Stimulated activated naive CD4-positive, alpha-beta T cell (primary cell): ENCODE data around the gene EDN2.

Source experiments
- DNase-seq, 6 experiments: peaks; one replicate each; lab custom pipeline; 2025; lab: John Stamatoyannopoulos, UW

EDN2 gene

DNA sequence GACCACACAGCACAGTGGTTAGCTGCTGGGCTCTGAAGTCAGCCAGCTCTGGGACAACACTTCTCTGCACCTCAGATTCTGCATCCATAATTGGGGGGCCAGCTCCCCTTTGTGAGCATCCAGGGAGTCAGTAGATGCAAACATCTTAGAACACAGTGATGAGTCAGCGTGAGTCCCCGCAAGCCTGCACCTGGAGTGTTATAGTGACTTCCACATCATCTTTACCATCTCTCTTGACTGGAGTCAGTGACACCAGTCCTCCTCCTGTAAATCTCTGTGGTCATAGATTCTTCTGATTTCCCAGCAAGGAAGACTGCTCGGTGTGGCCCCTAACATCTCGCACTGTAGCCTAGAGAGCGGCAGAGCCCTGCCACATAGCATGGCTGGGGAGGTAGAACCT lies 13.9 kb upstream of the EDN2 start:
- no peak for DNase-seq

GRCh38 chr1:41497461-41498030 lies 13.1 kb upstream of the EDN2 start:
- DNase-seq, result no peak

GRCh38 chr1:41497056-41497440 lies 12.6 kb upstream of the EDN2 start:
- no peak for DNase-seq

GRCh38 chr1:41496080-41497055 lies 11.9 kb upstream of the EDN2 start:
- DNase-seq, result no peak

DNA sequence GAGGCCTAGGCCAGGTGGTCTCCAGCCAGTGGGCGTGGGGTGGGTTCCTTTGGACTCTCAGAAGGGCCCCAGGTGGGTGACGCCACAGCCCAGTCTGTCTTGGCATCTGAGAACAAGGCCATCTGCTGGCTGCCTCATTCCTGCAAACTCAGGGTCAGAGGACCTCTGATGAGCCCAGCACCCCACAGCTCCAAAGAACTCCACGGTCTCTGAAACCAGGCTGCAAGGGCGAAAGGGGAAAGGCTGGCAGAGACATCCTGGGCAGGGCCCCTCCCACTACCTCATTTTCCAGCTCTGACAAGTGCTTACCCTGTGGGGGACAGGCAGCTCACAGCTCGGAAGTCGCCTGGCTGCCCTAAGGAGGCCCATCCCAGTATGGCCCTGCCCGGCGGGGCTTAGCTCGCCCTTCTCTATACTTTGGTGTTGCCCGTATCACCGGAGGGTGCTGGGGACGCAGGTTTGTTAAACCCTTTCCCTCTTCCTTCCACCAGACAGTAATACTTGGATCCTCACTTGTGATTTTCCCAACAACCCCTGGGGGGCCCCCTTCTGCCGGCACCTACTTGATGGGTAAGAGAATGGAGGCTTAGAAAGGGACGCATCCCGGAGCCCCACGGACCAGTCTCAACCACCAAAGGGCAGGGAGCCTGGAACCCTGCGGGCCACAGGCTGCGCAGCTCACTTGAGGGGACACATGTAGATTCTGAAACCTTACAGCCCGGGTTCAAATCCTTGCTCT lies 10.9 kb upstream of the EDN2 start:
- DNase-seq, result no peak

- DNase-seq, result no peak
These were observed 10.1 kb upstream of the EDN2 start for GRCh38 chr1:41494351-41495209.

DNA sequence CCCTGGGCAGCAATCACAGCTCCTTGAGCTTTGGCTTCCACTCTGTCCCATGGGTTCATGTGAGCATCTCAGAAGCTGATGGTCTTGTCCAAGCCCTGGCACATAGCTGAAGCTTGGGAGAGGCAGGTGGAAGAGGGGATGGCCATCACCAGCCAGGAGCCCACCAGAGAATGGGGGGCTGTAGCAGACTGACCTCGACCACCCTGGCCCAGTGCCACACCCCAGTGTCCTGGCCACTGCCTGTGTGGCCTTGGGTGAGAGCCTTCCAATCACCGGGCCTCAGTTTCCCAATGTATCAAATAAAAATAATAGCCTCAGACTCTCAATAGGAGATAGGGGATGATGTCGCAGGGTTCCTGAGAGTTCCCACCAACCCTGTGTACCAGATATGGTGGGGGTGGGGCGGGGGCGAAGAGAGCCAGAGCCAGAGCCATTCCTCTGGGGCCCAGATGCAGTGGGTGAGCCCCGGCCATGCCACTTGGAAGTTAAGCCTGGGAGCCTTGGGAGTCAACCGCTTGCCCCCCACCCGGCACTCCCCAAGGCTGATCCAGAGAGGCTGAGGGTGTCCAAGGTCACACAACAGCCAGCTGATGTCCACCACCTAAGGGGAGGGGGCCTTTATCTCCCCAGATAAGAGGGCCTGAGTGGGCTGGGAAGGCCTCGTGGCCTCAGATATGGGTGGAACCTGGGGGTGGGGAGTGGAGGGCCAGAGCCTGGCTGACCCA lies 9.3 kb upstream of the EDN2 start:
- no peak for DNase-seq

GRCh38 chr1:41493117-41493536 lies 8.6 kb upstream of the EDN2 start:
- no peak for DNase-seq

DNA sequence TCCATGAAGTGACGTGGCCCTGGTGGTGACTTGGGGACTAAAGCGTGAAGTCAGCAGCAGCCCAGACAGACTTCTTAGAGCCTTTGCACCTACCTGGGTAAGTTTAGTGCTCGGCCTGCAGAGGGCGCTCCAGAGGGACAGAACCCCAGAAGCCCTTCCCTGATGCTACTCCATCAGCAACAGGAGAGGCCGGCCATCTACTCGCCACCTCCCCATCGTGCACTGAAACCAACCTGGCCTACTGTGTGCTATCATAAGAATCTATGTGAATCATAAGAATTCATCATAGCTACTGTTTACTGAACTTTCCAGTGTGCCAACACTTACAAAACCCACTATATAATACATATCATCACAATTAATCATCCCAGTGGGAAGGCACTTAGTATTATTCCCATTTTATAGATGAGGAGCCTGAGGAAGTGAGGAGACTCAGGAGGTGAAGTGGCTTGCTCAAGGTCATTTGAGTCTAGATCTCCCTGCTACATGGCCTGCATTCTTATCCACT lies 7.9 kb upstream of the EDN2 start:
- DNase-seq, result no peak

DNA sequence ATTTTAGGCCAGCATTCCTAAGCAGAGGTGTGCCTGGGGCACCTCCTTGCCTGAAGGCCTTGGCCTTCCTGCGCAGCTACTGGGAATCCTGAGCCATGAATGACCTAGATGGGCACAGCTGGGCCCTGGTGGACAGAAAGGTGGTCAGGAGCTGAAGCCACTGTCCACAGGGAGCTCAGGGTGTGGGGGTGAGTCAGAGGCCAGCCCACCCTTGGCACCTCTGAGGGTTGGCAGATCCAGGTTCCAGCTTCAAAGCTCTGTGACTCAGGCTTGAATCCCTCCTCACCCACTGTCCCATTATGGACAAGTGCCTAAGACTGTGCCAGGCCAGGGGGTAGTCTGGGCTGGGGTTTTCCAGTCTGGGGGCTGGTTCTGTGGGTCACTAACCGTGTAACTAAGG lies 6.4 kb upstream of the EDN2 start:
- no peak for DNase-seq

DNA sequence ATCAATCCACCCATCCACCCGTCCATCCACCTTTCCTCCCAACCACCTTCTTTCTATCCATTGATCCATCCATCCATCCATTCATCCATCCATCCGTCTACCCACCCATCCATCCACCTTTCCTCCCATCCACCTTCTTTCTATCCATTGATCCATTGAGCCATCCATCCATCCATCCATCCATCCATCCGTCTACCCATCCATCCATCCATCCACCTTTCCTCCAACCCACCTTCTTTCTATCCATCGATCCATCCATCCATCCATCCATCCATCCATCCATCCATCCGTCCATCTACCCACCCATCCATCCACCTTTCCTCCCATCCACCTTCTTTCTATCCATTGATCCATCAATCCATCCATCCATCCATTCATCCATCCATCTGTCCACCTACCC lies 5.1 kb upstream of the EDN2 start:
- DNase-seq, result no peak

GRCh38 chr1:41488040-41488951 lies 3.8 kb upstream of the EDN2 start:
- DNase-seq, result no peak

- no peak for DNase-seq
These were observed 2.9 kb upstream of the EDN2 start for GRCh38 chr1:41487126-41488039.

DNA sequence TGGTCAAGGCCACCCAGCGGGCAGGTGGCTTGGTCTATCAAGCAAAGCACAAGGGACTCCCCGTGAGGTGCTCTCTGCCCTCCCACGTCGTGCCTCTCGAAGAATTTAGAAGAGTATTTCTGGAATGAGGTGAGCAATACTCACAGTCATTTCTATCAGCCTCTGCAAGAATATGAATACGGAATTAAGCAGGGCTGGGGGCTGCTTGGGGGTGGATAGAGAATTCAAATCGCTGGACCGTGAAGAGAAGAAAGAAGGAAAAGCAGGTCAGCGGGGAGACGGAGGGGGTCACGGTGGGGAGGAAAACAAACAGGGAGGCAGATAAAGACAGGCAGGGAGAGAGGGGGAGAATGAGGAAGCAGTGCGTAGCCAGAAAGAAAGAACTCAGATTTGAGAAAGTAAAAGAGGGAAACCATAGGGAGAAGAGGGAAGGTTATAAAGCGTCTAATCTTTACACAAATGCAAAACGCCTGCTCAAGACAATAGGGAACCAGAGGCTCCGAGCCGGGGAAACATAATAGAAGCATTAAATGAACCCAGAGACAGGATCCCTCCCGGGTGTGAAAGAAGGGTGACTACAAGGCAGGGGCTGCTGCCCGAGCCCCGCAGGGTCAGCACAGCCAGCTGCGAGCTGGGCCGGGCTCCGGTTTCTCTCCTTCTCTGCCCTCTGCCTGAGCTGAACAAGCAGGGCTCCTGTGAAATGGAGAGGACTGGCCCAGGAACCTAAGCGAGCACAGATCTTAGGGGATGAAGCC lies 2.1 kb upstream of the EDN2 start:
- DNase-seq, result no peak

- DNase-seq, result no peak
These were observed 1.5 kb upstream of the EDN2 start for GRCh38 chr1:41486053-41486370.

GRCh38 chr1:41485605-41486004 lies 1.1 kb upstream of the EDN2 start:
- no peak for DNase-seq

GRCh38 chr1:41483960-41484401 lies 502 bp downstream of the EDN2 start:
- no peak for DNase-seq
